HG03457 (cell line): ENCODE data around the gene CCNF.
"Not testable (repeated sequence)": the region's sequence is repeated elsewhere in the genome, so short reads cannot be mapped to it uniquely, and the experiment has no call there.

Source experiments
- ATAC-seq: cut with Tn5 transposase; IDR thresholded peaks from one replicate; pipeline ENCODE4 v1.9.1; 2021; ENCODE audit warnings: moderate number of reproducible peaks; ENCODE audit not compliant: unreplicated experiment

The CCNF gene

GRCh38 chr16:2429034-2429770 is at the start of gene CCNF:
Gene CCNF, plus strand, starts transcription at chr16:2429447. Its CDS starts 35 bp downstream, at chr16:2429482.
- peak; percentile 74 for ATAC-seq

GRCh38 chr16:2383501-2383900 is 45.7 kb upstream of the CCNF start:
- no peak for ATAC-seq

GRCh38 chr16:2384426-2384825 is 44.8 kb upstream of the CCNF start:
- no peak for ATAC-seq

- no peak for ATAC-seq
Observed at GRCh38 chr16:2385190-2385836, 43.9 kb upstream of the CCNF start.

GRCh38 chr16:2385982-2386381 is 43.3 kb upstream of the CCNF start:
- ATAC-seq, result not testable (repeated sequence)

GRCh38 chr16:2386990-2387389 is 42.3 kb upstream of the CCNF start:
- ATAC-seq, result no peak

- no peak for ATAC-seq
Observed at GRCh38 chr16:2388139-2388874, 40.9 kb upstream of the CCNF start.

- ATAC-seq, result no peak
Observed at GRCh38 chr16:2388875-2389433, 40.3 kb upstream of the CCNF start.

- ATAC-seq, result no peak
Observed at GRCh38 chr16:2392025-2392424, 37.2 kb upstream of the CCNF start.

- ATAC-seq, result no peak
Observed at GRCh38 chr16:2398520-2398919, 30.7 kb upstream of the CCNF start.

- no peak for ATAC-seq
Observed at GRCh38 chr16:2404099-2404498, 25.1 kb upstream of the CCNF start.

GRCh38 chr16:2415085-2415484 is 14.2 kb upstream of the CCNF start:
- ATAC-seq, result no peak

GRCh38 chr16:2420035-2420434 is 9.2 kb upstream of the CCNF start:
- no peak for ATAC-seq

GRCh38 chr16:2422123-2422867 is 7.0 kb upstream of the CCNF start:
- ATAC-seq, result no peak

GRCh38 chr16:2424061-2425007 is 4.9 kb upstream of the CCNF start:
- no peak for ATAC-seq

GRCh38 chr16:2425008-2425518 is 4.2 kb upstream of the CCNF start:
- ATAC-seq, result no peak

- ATAC-seq, result no peak
Observed at GRCh38 chr16:2425825-2426430, 3.3 kb upstream of the CCNF start.

- no peak for ATAC-seq
Observed at GRCh38 chr16:2426941-2427361, 2.3 kb upstream of the CCNF start.

GRCh38 chr16:2427526-2427925 is 1.7 kb upstream of the CCNF start:
- no peak for ATAC-seq
